ENCODE data around the gene OMP. TPM values are rescaled to one million over a fixed set of nuclear protein-coding genes. Genes with fewer than 3 reads are reported as not detected.

The OMP gene
- total RNA-seq, 2 experiments from 2014 or later = not detected

DNA sequence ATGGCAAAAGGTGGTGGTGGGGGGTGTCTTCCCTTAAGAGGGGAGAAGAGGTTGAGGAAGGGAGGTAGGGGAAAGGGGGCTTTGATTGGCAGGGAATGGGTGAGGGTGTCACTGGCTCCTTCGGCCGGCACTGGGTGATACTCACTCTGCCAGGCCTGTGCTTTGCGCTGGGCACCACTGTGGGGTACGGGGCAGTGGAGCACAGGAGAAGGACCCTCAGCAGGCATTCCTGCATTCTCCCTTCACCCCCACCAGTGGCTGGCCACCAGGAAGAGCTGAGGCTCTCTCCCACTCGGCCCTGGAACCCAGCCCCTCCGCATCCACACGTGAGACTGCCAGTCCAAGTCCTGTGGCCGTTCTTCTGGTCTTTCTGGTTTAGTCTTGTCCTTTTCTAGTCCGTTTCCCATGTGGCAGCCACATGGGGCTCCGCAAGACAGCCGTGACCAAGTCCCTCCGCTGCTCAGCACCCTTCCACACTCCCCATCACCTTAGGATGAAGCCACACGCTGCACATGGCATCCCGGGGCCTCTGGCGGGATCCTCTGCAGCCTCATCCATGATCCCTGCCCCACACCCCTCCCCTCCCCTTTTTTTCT, 27.9 kb upstream of the OMP start:
- intact Hi-C loops (cut with micrococcal nuclease) = no loop called here
- DNase-seq = no peak
- POLR2A ChIA-PET = no interaction called here

DNA sequence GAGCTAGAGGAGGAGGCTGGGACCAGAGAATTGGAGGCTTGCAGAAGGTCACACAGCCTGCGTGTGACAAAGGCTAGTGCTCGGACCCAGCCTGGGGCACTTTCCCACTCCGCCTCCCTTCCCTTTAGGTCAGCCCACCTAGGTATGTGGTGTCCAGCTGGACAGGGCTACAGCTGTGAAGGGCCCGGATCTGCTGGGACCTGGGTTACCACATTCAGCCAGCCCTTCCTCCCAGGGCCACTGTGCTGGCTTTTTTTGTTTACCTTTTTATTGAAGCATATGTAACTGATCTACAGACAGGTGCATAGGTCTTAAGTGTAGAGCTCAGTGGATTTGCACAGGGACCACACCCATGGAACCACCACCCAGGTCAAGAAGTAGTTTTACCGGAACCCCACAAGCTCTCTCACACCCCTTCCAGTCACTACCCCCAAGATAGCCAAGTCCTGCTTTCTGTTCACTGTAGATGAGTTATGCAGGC, 27.2 kb upstream of the OMP start:
- CTCF ChIA-PET = interaction anchor here (0.6 to 1.6 kb wide), 5 partner anchors 9 to 112 kb away, joined by 3 to 4 read pairs (median 3); partner anchors contain the start of gene CAPN5
- H3K4me1 Mint-ChIP-seq (ENCODE audit: low read depth) = peaks cover 31% of the 10 kb centered on the region
- intact Hi-C loops (cut with micrococcal nuclease) = no loop called here
- no peak overlapping the region for H3K4me3 Mint-ChIP-seq
- DNase-seq (no peak), ATAC-seq (no peak)
- TF ChIP-seq, protein P1, sequence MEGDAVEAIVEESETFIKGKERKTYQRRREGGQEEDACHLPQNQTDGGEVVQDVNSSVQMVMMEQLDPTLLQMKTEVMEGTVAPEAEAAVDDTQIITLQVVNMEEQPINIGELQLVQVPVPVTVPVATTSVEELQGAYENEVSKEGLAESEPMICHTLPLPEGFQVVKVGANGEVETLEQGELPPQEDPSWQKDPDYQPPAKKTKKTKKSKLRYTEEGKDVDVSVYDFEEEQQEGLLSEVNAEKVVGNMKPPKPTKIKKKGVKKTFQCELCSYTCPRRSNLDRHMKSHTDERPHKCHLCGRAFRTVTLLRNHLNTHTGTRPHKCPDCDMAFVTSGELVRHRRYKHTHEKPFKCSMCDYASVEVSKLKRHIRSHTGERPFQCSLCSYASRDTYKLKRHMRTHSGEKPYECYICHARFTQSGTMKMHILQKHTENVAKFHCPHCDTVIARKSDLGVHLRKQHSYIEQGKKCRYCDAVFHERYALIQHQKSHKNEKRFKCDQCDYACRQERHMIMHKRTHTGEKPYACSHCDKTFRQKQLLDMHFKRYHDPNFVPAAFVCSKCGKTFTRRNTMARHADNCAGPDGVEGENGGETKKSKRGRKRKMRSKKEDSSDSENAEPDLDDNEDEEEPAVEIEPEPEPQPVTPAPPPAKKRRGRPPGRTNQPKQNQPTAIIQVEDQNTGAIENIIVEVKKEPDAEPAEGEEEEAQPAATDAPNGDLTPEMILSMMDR (IDR thresholded peaks at IDR 0.05) = no peak
- peaks cover 4% of the 10 kb centered on the region for H3K9me3 Mint-ChIP-seq
- H3K27me3 Mint-ChIP-seq = no peaks in the 10 kb centered on the region
- H3K36me3 Mint-ChIP-seq (ENCODE audit: low read depth) = no peaks in the 10 kb centered on the region
- no peak overlapping the region for H3K27ac Mint-ChIP-seq
- POLR2A ChIA-PET = no interaction called here

More for the DNA sequence above, 27.9 kb upstream of the OMP start:
- ATAC-seq = no peak
- Mint-ChIP-seq H3K4me3 (no peak overlapping the region), H3K27me3 (no peaks in the 10 kb centered on the region), H3K9me3 (peaks cover 4% of the 10 kb centered on the region), H3K4me1 (ENCODE audit: low read depth) (peaks cover 25% of the 10 kb centered on the region), H3K27ac (no peak overlapping the region), H3K36me3 (ENCODE audit: low read depth) (no peaks in the 10 kb centered on the region)
- CTCF ChIA-PET = interaction anchor here (1.1 to 1.6 kb wide), 3 partner anchors 17 to 113 kb away, joined by 3 to 4 read pairs (median 3); no protein-coding TSS in a partner anchor
- TF ChIP-seq, protein P1 (IDR thresholded peaks at IDR 0.05) = no peak

DNA sequence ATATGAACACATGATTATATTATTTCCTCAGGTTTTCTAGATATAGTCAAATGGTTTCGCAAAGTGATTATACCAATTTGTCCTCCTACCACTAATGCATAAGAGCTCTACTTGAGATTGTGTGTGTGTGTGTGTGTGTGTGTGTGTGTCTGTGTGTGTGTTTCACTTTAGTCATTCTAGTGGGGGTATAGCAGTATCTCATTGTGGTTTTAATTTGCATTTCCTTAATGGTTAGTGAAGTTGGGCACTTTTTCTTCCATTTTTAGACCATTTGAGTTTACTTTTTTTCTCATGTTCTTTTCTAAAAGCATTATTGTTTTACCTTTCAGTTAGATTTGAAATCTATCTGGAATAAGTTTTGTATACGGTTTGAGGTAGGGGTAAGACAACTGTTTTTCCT, 23.0 kb upstream of the OMP start:
- Mint-ChIP-seq H3K4me1 (ENCODE audit: low read depth) (peaks cover 21% of the 10 kb centered on the region), H3K27ac (no peak overlapping the region), H3K9me3 (peaks cover 4% of the 10 kb centered on the region), H3K36me3 (ENCODE audit: low read depth) (no peaks in the 10 kb centered on the region), H3K4me3 (no peak overlapping the region), H3K27me3 (no peaks in the 10 kb centered on the region)
- intact Hi-C loops (cut with micrococcal nuclease) = no loop called here
- ChIA-PET POLR2A (no interaction called here), CTCF (interaction anchor here (1.1 to 4.9 kb wide), 5 partner anchors 11 to 159 kb away, joined by 3 to 54 read pairs (median 5); no protein-coding TSS in a partner anchor)
- TF ChIP-seq, protein P1 (IDR thresholded peaks at IDR 0.05) = no peak
- no peak for DNase-seq
- ATAC-seq = no peak

DNA sequence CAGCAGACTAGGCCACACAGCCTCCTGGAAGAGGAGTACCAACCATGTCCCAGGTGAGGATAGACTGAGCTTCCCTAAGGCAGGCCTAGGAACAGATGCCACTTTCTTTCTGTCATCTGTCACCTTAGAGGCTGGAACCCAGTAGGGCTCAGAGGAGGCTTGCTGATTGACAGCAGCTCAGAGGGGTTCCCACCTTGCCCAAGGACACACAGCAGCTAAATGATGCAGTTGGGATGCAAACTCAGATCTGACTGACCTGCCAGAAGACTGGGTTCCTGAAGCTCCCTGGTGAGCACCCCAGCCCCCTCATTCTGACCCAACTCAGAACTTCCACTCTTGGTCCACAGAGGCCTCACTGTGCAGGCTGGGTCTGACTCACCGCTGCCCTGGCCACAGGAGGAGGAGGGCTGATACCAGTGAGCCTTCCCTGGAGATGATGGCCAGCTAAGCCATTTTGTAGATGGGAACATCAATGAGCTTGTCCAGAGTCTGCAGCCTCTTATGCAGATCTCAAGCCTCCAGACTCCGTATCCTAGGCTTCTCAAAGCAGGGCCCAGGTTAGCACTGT, 21.9 kb upstream of the OMP start:
- Mint-ChIP-seq H3K4me3 (no peak overlapping the region), H3K9me3 (peaks cover 4% of the 10 kb centered on the region)

More for the DNA sequence above, 21.9 kb upstream of the OMP start:
- intact Hi-C loops (cut with micrococcal nuclease) = no loop called here
- H3K27me3 Mint-ChIP-seq = no peaks in the 10 kb centered on the region
- peaks cover 21% of the 10 kb centered on the region for H3K4me1 Mint-ChIP-seq (ENCODE audit: low read depth)
- ATAC-seq = no peak
- H3K27ac Mint-ChIP-seq = no peak overlapping the region
- TF ChIP-seq, protein P1 (IDR thresholded peaks at IDR 0.05) = no peak
- ChIA-PET POLR2A (no interaction called here), CTCF (interaction anchor here (1.4 to 4.9 kb wide), 4 partner anchors 10 to 160 kb away, joined by 4 to 54 read pairs (median 11); no protein-coding TSS in a partner anchor)
- H3K36me3 Mint-ChIP-seq (ENCODE audit: low read depth) = no peaks in the 10 kb centered on the region
- DNase-seq = no peak

Measured in activated CD8-positive, alpha-beta T cell treated with anti-CD3 and anti-CD28 coated beads for 36 hours (primary cell).